Loucy (cell line): ENCODE results near the gene RBM15B.

ENCODE experiments used
- H2AFZ ChIP-seq: fragments of 200-600 bp; sonication (generic); 2 replicates; pipeline ENCODE4 v1.6.0; 2016; ENCODE audit warnings: antibody characterized with exemption, mild to moderate bottlenecking, low read length, moderate library complexity
- H3F3A ChIP-seq: fragments of 200-600 bp; 2 replicates; pipeline ENCODE4 v1.6.0; 2016; ENCODE audit warnings: antibody characterized with exemption, low read depth, mild to moderate bottlenecking
- H3K27me3 ChIP-seq: fragments of 200-600 bp; sonication (generic); 2 replicates; pipeline ENCODE4 v1.6.1; 2014; ENCODE audit warnings: low read length, mild to moderate bottlenecking; ENCODE audit not compliant: insufficient read depth, poor library complexity, severe bottlenecking
- H3K36me3 ChIP-seq: fragments of 200-600 bp; sonication (generic); 2 replicates; pipeline ENCODE4 v1.6.1; 2016; ENCODE audit warnings: low read length; ENCODE audit not compliant: insufficient read depth
- H3K4me1 ChIP-seq: fragments of 200-600 bp; sonication (generic); 2 replicates; pipeline ENCODE4 v1.5.1; 2014; ENCODE audit warnings: low read length, mild to moderate bottlenecking; ENCODE audit not compliant: insufficient read depth, poor library complexity, severe bottlenecking
- H3K4me2 ChIP-seq: fragments of 200-600 bp; sonication (generic); 2 replicates; pipeline ENCODE4 v1.6.0; 2014; ENCODE audit warnings: antibody characterized with exemption, low read length, low read depth, mild to moderate bottlenecking; ENCODE audit not compliant: poor library complexity, severe bottlenecking
- H3K4me3 ChIP-seq: fragments of 200-600 bp; sonication (generic); 2 replicates; pipeline ENCODE4 v1.5.1; 2014; ENCODE audit warnings: low read length, mild to moderate bottlenecking, mixed read lengths; ENCODE audit not compliant: poor library complexity, severe bottlenecking
- H3K79me2 ChIP-seq: fragments of 200-600 bp; sonication (generic); 2 replicates; pipeline ENCODE4 v1.6.1; 2014; ENCODE audit warnings: low read length; ENCODE audit not compliant: insufficient read depth
- H3K9ac ChIP-seq: fragments of 200-600 bp; sonication (generic); 2 replicates; pipeline ENCODE4 v1.6.0; 2014; ENCODE audit warnings: mild to moderate bottlenecking, low read depth, low read length, moderate library complexity; ENCODE audit not compliant: poor library complexity, severe bottlenecking
- H3K9me2 ChIP-seq: fragments of 200-600 bp; sonication (generic); replicated peaks from 2 replicates; pipeline ENCODE4 v1.6.1; 2016; ENCODE audit warnings: low read depth, low read length, mixed read lengths
- H3K9me3 ChIP-seq: fragments of 200-600 bp; sonication (generic); 2 replicates; pipeline ENCODE4 v1.6.1; 2014; ENCODE audit warnings: mild to moderate bottlenecking, antibody characterized with exemption, low read length, low read depth; ENCODE audit not compliant: insufficient read depth
- H4K20me1 ChIP-seq: fragments of 200-600 bp; sonication (generic); 2 replicates; pipeline ENCODE4 v1.6.0; 2014; ENCODE audit warnings: antibody characterized with exemption, low read length, mild to moderate bottlenecking; ENCODE audit not compliant: insufficient read depth, poor library complexity, severe bottlenecking
- EZH2phosphoT487 ChIP-seq: fragments of 200-600 bp; IDR thresholded peaks from 2 replicates; pipeline ENCODE4 v1.6.1; 2018; ENCODE audit warnings: antibody characterized with exemption, mild to moderate bottlenecking, moderate library complexity, borderline replicate concordance
- TF ChIP-seq, protein P1 (sequence below): fragments of 200-600 bp; sonication (generic); conservative IDR thresholded peaks from 2 replicates; pipeline ENCODE4 v1.5.1; 2014; ENCODE audit warnings: mild to moderate bottlenecking, antibody characterized with exemption, low read length

Gene RBM15B, protein sequence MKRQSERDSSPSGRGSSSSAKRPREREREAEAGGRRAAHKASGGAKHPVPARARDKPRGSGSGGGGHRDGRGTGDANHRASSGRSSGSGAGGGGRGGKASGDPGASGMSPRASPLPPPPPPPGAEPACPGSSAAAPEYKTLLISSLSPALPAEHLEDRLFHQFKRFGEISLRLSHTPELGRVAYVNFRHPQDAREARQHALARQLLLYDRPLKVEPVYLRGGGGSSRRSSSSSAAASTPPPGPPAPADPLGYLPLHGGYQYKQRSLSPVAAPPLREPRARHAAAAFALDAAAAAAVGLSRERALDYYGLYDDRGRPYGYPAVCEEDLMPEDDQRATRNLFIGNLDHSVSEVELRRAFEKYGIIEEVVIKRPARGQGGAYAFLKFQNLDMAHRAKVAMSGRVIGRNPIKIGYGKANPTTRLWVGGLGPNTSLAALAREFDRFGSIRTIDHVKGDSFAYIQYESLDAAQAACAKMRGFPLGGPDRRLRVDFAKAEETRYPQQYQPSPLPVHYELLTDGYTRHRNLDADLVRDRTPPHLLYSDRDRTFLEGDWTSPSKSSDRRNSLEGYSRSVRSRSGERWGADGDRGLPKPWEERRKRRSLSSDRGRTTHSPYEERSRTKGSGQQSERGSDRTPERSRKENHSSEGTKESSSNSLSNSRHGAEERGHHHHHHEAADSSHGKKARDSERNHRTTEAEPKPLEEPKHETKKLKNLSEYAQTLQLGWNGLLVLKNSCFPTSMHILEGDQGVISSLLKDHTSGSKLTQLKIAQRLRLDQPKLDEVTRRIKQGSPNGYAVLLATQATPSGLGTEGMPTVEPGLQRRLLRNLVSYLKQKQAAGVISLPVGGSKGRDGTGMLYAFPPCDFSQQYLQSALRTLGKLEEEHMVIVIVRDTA

DNA sequence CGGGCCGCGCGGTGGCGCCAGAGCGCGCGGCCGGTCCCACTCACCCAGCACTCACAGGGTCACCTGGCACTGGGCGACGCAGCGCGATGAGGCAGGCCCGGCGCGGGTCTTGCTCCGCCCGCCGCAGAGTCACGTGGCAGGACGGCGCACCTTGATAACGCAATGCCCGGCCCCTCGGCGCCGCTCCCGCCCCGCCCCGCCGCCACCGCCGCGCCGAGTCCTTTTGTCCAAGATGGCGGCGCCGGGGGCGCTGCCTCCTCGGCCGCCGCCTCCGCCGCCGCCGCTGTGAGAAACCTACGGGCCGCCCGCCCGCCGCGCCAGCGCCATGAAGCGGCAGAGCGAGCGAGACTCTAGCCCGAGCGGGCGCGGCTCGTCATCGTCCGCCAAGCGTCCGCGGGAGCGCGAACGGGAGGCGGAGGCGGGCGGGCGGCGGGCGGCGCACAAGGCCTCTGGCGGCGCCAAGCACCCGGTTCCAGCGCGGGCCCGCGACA lies at the start of gene RBM15B:
Gene RBM15B (plus strand): TSS at position 211 of the 491 bp plus-strand sequence. CDS start 115 bp downstream, at position 326.
- Histone ChIP-seq H3K36me3 (peaks cover 50% of the 10 kb centered on the region; the same call in 1 of the 2 replicates), H3K79me2 (peaks cover 88% of the 10 kb centered on the region), H3K9me3 (no peaks in the 10 kb centered on the region), H2AFZ (peak within 1 kb of the TSS; percentile 44; the same call in 1 of the 2 replicates), H3K4me3 (peak within 1 kb of the TSS; percentile 82), H3F3A (peaks cover 4% of the 10 kb centered on the region; the same call in 1 of the 2 replicates), H4K20me1 (peaks cover 79% of the 10 kb centered on the region), H3K9ac (peak within 1 kb of the TSS; percentile 83), H3K4me1 (peaks cover 57% of the 10 kb centered on the region), H3K27me3 (no peaks in the 10 kb centered on the region), H3K4me2 (peak within 1 kb of the TSS; percentile 88), H3K9me2 (no peaks in the 10 kb centered on the region)
- TF ChIP-seq EZH2phosphoT487 = no peak
- TF ChIP-seq, protein P1, sequence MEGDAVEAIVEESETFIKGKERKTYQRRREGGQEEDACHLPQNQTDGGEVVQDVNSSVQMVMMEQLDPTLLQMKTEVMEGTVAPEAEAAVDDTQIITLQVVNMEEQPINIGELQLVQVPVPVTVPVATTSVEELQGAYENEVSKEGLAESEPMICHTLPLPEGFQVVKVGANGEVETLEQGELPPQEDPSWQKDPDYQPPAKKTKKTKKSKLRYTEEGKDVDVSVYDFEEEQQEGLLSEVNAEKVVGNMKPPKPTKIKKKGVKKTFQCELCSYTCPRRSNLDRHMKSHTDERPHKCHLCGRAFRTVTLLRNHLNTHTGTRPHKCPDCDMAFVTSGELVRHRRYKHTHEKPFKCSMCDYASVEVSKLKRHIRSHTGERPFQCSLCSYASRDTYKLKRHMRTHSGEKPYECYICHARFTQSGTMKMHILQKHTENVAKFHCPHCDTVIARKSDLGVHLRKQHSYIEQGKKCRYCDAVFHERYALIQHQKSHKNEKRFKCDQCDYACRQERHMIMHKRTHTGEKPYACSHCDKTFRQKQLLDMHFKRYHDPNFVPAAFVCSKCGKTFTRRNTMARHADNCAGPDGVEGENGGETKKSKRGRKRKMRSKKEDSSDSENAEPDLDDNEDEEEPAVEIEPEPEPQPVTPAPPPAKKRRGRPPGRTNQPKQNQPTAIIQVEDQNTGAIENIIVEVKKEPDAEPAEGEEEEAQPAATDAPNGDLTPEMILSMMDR = peak; percentile 72; the same call in 1 of the 2 replicates

DNA sequence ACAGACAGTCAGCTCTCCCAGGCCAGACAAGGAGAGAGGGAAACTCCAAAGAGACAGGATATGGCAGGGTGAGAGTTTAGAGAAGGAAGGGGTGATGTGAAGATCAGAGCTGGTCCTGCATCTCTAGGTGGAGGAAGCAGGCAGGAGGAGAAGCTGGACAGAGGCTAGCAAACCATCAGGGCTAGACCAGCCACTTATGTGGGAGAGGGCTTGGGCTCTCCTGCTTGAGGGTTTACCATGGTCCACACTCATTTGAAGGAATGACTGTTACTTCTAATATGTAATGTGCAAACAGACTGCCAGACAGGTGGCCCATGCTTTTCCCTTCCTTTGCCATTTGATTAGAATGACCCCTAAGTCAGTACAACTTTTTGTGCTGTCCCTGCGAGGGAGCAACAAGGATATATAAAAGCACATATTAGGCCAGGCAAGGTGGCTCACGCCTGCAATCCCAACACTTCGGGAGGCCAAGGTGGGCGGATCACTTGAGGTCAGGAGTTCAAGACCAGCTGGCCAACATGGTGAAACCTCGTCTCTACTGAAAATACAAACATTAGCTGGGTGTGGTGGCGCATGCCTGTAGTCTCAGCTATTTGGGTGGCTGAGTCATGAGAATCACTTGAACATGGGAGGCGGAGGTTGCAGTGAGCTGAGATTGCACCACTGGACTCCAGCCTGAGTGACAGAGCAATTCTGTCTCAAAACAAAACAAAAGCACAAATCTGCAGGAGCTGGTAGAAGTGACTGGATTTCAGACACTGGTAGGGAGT lies 47.0 kb upstream of the RBM15B start:
- H3K9ac ChIP-seq = no peak overlapping the region
- no peaks in the 10 kb centered on the region for H3K4me1 ChIP-seq
- no peaks in the 10 kb centered on the region for H3F3A ChIP-seq
- no peaks in the 10 kb centered on the region for H3K36me3 ChIP-seq
- no peaks in the 10 kb centered on the region for H3K79me2 ChIP-seq
- no peaks in the 10 kb centered on the region for H3K9me2 ChIP-seq
- no peak overlapping the region for H3K4me3 ChIP-seq
- H4K20me1 ChIP-seq = no peaks in the 10 kb centered on the region
- no peak overlapping the region for H2AFZ ChIP-seq
- H3K27me3 ChIP-seq = no peaks in the 10 kb centered on the region
- H3K9me3 ChIP-seq = no peaks in the 10 kb centered on the region
- no peak overlapping the region for H3K4me2 ChIP-seq
- TF ChIP-seq, protein P1 = no peak
- no peak for TF ChIP-seq EZH2phosphoT487

DNA sequence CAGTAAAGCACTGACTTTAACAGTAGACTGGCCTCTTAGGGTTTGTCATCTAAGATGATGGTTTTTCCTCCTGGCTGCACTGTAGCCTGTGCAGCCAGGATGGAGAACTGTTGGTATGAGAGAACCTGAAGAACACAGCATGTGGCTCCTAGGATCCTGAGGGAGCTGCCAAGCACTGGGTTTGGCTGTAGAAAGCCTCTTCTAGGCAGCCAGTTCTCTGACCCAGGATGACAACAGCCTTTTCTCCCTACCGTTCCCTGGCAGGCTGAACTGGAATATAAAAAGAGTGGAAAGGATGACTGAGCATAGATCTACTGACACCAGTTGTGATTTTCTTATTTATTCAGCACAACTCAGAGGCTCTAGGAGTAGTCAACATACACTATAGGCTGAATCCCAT lies 40.3 kb upstream of the RBM15B start:
- Histone ChIP-seq H3K36me3 (no peaks in the 10 kb centered on the region), H3K9ac (no peak overlapping the region), H3K4me1 (no peaks in the 10 kb centered on the region), H3K27me3 (no peaks in the 10 kb centered on the region), H2AFZ (no peak overlapping the region), H3K4me3 (no peak overlapping the region), H3F3A (no peaks in the 10 kb centered on the region), H4K20me1 (no peaks in the 10 kb centered on the region), H3K9me2 (no peaks in the 10 kb centered on the region), H3K4me2 (no peak overlapping the region), H3K79me2 (no peaks in the 10 kb centered on the region), H3K9me3 (no peaks in the 10 kb centered on the region)
- TF ChIP-seq EZH2phosphoT487 = no peak
- TF ChIP-seq, protein P1 = no peak
